HG03135 (cell line): ENCODE data around the gene JOSD2.

ENCODE experiments used
- ATAC-seq: cut with Tn5 transposase; IDR thresholded peaks from one replicate; pipeline ENCODE4 v1.9.1; 2021; ENCODE audit warnings: mild to moderate bottlenecking, moderate library complexity; ENCODE audit not compliant: unreplicated experiment

Gene JOSD2

DNA sequence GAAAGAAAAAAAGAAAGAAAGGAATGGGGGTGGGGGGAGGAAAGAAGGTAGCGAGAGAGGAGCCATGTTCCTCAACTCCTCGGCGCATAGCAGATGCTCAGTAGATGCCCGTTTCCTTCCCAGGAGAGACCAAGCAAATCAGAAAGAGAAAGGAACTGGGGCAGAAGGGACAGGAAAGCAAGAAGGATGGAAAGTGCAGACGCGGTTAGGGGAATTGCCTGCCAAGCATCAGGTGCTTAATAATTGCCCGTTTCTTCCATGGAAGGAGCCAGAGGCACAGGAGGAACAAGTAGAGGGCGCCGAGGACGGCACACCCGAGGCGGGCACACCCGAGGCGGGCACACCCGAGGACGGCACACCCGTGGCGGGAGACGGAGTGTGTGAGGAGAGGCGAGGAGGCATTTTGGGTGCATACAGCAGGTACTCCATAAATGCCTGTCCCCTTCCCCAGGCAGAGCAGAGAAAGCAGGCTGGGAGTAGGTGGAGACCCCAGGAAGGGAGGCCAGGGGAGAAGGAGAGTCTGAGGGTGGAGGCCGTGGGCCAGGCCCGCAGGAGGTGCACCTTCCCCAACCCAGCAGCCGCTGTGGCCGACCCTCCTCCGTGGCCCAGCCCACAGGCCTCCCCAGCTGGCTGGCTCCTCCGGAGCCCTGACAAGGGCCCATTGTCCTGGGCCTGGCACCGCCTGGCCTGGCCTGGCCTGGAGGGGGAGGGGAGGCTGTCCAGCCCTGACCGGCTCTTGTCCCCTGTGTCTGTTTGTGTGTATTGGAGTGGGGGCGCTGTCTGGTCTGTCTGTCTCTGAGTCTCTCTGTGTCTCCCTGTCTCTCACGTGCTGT, 14.6 kb downstream of the JOSD2 start:
- no peak for ATAC-seq

DNA sequence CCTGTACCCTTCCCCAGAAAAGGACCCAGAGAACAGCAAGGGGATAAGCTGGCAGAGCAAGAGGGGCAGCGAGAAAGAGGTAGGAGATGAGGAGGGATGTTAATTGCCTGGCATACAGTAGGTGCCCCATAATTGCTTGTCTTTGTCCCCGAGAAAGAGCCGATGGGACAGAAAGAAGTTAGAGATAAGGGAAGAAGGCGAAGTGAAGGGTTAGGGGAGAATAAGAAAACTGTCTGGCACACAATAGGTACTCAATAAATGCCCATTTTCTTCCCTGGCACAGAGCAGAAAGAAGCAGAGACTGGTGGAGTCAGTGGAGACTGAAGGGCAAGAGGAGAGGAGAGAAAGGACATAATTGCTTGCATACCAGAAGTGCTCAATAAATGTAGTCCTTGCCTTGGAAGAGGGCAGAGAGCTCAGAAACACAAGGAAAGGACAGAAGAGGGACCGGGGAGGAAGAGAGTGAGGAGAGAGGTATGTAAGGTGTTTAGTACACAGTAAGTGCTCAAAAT, 15.9 kb downstream of the JOSD2 start:
- ATAC-seq: no peak

DNA sequence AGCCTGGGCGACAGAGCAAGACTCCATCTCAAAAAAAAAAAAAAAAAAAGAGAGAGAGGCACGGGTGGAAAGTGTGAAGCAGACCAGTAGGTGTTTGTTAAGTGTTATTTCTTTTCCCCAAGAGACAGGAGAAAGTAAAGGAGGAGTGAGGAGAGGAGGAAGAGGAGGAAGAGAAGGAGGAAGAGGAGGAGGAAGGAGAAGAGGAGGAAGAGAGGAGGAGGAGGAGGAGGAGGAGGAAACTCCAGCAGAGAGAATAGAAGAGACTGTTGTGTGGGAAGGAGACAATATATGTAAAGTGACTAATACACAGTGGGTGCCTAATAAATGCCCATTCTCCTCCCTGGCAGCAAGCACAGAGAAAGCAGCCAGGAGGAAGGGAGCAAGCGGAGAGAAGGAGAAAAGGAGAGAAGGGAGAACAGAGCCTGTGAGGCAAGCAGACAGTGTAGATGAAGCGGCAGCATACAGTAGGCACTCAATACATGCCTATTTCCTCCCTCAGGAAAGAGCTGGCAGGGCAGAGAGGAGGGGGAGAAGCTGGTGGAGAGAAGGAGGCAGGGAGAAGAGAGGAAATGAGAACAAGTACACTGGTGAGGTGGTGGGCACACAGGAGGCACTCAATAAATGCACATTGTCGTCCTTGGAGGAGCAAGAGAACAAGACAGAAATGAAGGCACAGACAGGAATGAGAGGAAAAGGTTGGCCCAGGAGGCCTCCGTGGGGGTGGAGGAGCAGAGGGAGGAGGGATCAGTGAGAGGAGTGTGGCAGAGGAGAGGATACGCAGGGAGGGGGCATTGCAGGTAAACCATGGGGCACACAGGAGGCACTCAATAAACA, 16.6 kb downstream of the JOSD2 start:
- no peak for ATAC-seq

DNA sequence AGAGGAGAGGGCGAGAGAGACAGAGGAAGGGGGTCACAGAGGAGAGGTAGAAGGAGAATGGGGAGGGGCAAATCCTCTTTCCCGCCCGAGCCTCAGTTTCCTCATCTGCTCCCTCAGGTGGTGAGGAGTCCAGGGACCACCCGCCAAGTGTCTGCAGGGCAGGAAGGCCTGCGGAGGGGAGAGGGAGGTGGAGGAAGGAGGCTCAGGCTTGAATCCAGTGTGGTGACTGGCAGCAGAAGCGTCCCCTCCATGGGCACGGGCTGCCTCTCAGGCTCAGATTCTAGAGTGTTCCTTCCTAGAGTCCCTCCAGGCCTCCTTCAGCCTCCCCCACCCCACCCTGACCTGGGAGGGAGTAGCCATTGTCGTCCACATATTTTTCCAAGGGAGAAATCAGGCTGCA, 17.8 kb downstream of the JOSD2 start:
- ATAC-seq: no peak

DNA sequence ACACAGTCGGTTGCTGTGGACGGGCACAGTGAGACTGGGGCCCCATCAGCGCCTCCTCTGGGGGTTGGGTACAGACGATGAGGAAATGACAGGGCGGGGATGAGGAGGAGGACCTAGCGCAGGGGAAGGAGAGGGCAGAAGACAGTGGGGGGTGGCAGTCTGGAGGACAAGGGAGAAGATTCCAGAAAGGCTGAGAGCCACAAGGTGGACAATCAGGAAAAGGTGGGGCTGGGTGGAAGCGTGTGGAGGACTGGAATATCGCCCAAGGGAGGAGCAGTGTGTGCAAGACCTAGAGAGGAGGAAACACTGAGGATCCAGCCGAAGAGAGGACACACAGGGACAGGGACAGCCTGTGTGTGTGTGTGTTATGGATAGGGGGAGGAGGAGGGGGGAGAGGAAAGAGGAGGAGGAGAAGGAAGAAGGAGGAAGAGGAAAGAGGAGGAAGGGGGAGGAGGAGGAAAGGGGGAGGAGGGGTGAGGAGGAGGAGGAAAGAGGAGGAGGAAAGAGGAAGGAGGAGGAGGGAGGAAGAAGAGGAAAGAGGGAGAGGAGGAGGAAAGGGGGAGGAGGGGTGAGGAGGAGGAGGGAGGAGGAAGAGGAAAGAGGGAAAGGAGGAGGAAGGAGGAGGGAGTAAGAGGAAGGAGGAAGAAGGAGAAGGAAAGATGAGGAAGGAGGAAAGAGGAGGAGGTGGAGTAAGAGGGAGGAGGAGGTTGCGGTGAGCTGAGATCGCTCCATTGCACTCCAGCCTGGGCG, 18.5 kb downstream of the JOSD2 start:
- ATAC-seq: no peak

DNA sequence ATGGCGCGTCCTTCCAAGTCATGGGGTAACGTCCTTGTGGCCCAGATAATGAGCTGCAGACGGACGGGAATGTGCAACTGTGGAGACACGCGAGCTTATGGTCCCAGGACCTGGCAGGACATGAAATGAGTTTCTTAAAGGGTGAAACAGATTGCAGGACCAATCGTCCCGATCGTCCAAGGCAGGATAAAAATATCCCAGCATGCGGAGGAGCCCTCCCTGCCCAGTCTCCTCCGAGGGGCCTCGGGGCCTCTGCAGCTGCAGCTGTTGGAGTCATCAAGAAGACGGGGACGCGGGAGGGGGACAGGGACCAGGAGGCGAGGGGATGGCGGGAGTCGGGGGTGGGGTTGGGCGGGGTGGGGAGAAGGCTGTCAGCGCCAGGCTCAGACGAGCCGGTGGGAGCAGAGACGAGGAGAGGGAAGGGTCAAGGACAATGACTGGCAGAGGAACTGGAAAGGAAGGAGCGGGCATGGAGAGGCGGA, 20.0 kb downstream of the JOSD2 start:
- ATAC-seq: no peak

DNA sequence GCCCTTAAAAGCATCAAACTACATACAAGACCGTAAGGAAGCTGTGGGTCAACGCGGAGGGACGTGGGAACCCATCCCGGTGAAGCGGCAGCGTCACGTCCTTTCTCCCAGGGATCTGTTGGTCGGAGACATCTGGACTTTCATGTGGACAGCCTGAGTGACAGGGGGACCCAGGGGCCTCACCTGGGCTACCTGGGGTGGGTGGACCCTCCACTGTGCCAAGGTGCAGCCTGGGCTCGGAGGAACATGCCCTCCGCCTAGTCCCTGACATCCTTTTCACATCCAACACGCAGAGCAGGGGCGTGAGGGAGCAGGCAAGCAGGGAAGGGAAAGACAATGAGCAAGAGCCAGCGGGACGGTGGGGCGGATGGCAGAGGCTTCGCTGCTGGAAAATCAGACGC, 20.6 kb downstream of the JOSD2 start:
- no peak for ATAC-seq

DNA sequence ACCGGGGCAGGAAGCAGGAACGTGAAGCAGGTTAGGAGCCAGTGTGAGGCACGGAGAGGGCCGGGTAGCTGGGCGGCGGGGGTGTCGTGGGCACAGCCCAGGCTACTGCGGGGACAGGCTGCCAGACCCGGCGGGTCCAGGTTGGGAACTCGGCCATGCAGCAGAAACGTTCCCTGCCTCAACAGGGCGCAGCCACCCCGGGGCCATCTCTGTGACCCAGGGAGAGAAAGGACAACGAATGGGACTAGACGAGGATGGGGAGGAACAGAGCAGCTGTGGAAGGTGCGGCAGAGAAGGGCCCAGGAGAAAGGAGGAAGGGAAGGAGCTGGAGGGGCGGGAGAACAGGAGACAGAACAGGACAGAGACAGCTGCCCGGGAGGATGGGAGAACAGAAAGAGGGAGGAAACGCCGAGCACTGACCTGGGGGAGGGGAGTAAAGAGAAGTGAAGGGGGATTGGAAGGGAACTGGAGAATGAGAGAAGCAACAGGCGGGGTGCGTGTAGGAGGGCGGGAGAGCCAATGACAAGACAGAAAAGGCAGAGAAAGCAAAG, 21.5 kb downstream of the JOSD2 start:
- no peak for ATAC-seq

DNA sequence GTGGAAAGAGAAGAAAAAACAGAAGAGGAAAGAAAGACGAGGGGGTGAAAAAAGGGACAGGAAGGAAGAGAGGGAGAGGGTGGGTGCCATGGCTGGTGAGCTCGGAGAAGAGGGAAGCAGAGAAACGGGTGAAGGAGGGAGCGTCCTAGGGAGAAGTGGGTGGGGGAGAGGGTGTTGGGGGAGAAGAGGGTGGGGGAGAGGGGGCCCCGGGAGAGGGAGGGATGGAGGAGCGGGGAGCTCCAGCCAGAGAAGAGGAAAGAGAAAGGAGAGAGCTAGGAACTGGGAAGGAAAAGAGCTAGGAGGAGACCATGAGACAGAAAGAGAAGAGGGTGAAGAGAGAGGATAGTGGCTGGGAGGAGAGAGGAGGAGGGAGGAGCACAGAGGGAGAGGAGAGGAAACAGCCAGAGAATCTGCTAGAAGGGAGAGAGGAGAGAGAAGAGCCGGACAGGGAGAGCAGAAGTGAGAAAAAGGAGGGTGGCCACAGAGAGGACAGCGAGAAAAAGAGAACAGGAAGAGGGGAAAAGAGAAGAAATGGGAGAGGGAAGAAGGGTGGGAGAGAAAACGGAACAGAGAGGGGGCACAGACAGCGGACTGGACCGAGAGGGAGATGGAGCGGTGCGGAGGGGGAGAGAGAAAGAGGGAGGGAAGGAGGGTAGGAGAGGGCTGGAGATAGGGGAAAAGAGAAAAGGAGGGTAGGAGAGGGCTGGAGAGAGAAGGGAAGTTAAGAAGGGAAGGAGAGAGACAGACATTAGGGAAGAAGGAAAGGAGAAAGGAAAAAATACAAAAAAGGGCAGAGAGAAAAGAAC, 22.4 kb downstream of the JOSD2 start:
- ATAC-seq: no peak

DNA sequence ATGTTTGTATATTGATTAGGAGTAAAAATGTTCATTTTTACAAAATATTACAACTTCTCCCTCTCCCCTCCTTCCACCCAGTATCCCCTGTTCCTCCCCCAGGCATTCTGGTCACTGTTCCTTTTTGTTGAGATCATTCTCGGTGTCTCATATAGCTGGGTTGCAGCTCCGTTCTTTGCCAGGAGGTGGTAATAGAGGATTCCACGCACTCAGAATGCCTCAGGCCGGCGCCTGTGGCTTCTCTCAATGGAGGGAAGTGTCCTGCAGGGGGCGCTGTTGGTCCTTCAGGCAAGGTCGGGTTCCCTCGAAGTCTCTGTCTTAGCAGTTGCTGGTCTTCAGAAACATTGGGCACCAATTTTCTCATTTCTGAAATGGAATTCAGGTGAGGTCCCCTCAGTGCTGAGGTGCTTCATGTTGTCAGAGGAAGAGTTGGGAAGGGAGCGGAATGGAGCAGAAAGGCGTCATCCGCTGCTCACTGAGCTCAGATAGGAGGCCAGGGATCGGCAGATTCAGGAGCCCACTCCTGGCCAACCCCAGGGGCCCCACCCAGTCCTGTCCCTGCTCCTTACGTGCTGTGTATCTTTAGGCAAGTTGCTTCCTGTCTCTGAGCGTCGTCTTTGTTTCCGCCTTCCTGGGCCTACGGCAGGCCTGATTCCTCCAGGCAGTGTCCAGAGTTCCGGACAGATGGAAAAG, 24.0 kb downstream of the JOSD2 start:
- no peak for ATAC-seq

DNA sequence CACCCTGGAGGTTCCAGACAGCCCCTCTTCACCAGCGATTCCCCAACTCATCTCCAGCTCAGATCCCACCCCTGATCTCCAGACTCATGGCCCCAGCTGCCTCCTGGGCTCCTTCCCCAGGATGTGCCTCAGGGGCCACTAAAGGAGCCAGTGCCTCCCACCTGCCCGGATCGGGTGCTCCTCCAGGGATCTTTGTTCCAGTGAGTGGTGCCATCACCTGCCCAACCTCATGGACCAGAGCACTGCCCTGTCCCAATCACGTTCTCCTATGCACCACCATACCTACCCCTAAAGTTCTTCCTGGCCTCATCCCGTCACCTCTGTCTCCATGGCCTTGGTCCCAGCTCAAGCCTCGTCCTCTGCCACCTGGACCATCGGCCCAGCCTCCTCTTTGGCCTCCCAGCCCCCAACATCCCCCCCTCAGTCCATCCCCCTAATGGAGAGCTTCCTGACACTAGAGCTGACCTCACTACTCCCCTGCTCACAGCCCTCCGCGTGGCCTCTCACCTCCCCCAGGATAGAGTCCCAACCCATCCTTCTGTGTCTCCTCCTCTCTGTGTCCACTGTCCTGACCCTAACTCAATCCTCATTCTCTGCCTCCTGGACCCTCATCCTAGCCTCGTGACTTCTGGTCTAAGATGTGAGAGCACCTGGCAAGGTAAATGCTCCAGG, 25.6 kb downstream of the JOSD2 start:
- ATAC-seq: no peak

DNA sequence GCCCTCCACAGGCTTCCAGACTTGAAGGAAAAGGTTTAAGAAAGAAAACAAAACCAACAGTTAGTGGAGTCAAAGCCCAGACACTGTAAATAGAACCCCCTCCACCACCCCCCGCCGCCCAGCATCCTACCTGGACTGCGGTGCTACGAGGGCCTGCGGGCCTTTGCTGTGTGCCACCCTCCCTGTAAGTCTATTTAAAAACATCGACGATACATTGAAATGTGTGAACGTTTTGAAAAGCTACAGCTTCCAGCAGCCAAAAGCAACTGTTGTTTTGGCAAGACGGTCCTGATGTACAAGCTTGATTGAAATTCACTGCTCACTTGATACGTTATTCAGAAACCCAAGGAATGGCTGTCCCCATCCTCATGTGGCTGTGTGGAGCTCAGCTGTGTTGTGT, 28.1 kb downstream of the JOSD2 start:
- ATAC-seq: no peak

DNA sequence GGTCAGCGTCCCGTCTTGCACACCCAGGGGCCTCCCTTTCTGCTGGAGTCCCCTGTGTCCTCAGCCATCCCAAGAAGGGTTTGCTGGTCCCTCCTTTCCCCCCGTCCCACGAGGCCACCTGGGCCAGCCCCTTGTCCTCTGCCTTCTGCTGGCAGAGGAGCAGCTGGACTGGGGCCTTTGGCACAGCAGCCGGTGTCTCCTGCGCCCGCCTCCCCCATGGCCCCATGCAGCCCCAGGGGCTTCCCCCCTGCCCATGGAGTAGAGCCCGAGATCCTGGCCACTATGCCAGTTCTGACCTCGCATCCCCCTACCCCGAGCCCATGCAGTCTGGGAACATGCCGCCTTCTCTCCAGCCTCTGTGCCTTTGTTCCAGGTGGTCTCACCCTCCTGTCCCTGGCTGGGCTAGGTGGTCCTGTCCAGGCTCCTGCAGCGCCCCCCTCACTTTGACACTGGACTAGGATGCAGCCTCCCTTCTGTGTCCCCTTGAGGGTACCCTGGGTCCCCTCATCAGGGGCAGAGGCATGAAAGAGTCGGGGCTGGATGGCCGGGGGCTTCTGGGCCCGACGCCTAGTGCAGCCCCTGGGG, 28.6 kb downstream of the JOSD2 start:
- no peak for ATAC-seq

DNA sequence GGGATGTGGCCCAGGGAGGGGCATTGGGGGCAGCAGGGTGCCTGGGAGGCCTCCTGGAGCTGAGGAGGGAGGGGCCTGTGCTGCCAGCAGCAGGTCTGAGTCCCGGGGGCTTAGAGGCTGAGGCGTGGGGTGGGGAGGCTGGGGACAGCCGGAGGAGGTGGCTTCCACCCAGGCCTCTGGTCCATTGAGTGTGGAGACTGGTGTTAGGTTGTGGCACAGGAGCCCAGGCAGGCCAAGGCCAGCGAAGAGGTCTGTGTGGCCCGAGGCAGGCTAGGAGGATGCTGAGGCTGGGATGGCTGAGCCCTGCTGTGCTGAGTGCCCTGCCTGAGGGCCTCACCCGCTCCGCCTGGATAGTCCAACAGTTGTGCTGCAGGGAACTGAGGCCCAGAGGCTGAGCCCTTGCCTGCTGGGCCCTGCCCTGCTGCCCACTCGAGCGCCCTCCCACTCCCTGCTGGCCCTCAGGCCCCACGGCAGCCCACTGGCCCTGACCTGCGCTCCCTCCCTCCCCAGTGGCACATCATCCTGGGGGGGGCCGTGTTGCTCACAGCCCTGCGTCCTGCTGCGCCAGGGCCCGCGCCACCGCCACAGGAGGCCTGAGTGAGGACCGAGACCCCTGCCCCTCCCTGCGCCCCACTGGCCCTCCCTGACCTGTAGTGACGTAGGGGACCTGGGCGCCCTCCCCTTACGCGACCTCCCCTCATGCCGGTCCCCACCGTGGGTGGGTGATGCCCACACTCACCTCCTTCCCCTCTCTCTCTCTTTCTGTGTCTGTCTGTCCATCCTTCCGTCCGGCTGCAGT, 29.4 kb downstream of the JOSD2 start:
- no peak for ATAC-seq

DNA sequence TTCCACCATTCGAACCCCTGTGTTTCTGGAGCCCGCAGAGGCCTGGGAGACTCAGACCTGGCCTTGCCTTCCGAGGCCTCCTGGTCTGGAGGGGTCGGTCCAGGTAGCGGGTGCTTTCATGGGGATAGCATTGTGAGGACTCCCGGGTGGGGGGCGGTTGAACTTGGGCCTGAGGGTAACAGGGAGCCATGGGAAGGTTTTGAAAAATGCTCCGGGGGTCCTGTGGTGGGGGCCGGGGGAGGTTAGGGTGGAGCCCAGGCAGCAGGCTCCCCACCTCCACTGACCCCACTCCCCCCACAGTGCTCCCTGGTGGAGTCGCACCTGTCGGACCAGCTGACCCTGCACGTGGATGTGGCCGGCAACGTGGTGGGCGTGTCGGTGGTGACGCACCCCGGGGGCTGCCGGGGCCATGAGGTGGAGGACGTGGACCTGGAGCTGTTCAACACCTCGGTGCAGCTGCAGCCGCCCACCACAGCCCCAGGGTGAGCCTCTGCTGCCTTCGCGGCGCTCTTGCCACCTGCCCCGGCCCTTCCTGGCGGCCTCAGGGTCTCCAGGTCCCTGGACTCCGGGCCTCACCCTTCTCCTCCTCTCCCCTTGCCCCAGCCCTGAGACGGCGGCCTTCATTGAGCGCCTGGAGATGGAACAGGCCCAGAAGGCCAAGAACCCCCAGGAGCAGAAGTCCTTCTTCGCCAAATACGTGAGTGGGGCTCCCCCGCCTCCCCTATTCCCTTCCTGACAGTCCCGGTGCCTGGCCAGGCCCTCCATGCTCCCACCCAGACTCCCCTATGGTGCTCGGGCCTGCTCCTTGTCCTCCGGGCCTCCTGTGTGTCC, 30.5 kb downstream of the JOSD2 start:
- ATAC-seq: no peak

DNA sequence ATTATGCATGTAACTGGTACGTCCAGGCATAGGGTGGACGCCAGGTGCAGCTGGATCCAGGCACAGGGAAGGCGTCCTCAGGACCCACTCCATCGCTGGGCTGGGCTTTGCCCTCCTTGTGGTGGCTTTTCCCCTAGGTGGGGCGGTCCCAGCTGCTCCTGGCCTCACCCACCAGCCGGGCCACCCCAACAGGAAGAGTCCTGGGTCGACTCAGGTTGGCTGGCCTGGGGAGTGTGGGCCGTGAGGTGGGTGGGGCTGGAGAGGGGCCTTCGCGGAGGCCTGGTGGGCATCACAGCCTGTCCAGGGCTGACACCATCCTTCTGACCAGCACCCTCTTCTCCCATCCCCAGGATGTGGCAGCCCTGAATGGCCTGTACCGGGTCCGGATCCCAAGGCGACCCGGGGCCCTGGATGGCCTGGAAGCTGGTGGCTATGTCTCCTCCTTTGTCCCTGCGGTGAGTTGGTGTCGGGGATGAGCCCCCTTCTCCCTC, 31.2 kb downstream of the JOSD2 start:
- no peak for ATAC-seq
